GM12878 (cell line): Measurements from ENCODE around the gene FTL. TPM values are rescaled to one million over a fixed set of nuclear protein-coding genes. Genes with fewer than 3 reads are reported as not detected.

ENCODE experiments used
- ATAC-seq: fragments of 200-7000 bp; cut with Tn5 transposase; 3 replicates; pipeline ENCODE4 v1.9.1; 2020; ENCODE audit warnings: mild to moderate bottlenecking, moderate library complexity
- BruUV-seq: library from RNA; stranded (reverse); fragments of 400-500 nt; replicated peaks from 2 replicates; lab custom pipeline; 2021; lab: Mats Ljungman, UMichigan
- CTCF ChIA-PET: fragments of 300-600 bp; sonication (Branson Sonifier 250); formaldehyde crosslinking; extraction: SDS; loops from one replicate; lab custom pipeline; 2021; ENCODE audit warnings: inconsistent platforms; lab: Yijun Ruan, JAX
- POLR2A ChIA-PET: fragments of 350-600 bp; formaldehyde crosslinking; extraction: SDS; loops from one replicate; lab custom pipeline; 2021; ENCODE audit warnings: inconsistent platforms; lab: Charles Lee
- RAD21 ChIA-PET: fragments of 300-600 bp; sonication (Branson Sonifier 250); formaldehyde crosslinking; loops from one replicate; lab custom pipeline; 2023; ENCODE audit warnings: antibody characterized with exemption; ENCODE audit not compliant: unreplicated experiment; lab: Charles Lee
- SMC1A ChIA-PET: fragments of 300-600 bp; sonication (Branson Sonifier 250); formaldehyde crosslinking; loops from one replicate; lab custom pipeline; 2023; ENCODE audit not compliant: unreplicated experiment, uncharacterized antibody; lab: Charles Lee
- DNase-seq: peaks from one replicate; pipeline ENCODE4 v3.0.0-alpha.2; 2011; ENCODE audit warnings: low read depth, low spot score
- FAIRE-seq: peaks from 3 replicates; lab custom pipeline; 2011; peaks lifted over from hg19 to GRCh38; lab: Jason Lieb, UNC
- H2AFZ ChIP-seq: 2 replicates; pipeline ENCODE4 v1.6.0; 2011; ENCODE audit warnings: low read depth, low read length, control low read depth; ENCODE audit not compliant: control insufficient read depth
- H3K27ac ChIP-seq: 2 replicates; pipeline ENCODE4 v1.5.1; 2011; ENCODE audit warnings: control low read depth; ENCODE audit not compliant: control insufficient read depth, insufficient read depth
- H3K27me3 ChIP-seq, 2 experiments: replicated peaks in 1 of 2; 2 replicates each; pipeline versions ENCODE4 v1.6.0 to v1.6.1; 2011; ENCODE audit warnings: low read length in 1 of 2; ENCODE audit not compliant: control insufficient read depth in 2 of 2, insufficient read depth in 2 of 2
- H3K36me3 ChIP-seq, 2 experiments: 2 replicates each; pipeline ENCODE4 v1.5.1; 2011; ENCODE audit warnings: low read length in 1 of 2; ENCODE audit not compliant: control insufficient read depth in 2 of 2, insufficient read depth in 2 of 2
- H3K4me1 ChIP-seq: 2 replicates; pipeline ENCODE4 v1.6.1; 2011; ENCODE audit warnings: mild to moderate bottlenecking, low read length, moderate library complexity, mixed read lengths; ENCODE audit not compliant: control insufficient read depth, insufficient read depth
- H3K4me2 ChIP-seq: 2 replicates; pipeline ENCODE4 v1.6.0; 2011; ENCODE audit warnings: control low read depth; ENCODE audit not compliant: control insufficient read depth, insufficient read depth
- H3K4me3 ChIP-seq: fragments of 200-600 bp; sonication (generic); 2 replicates; pipeline ENCODE4 v1.5.1; 2016
- H3K79me2 ChIP-seq: 2 replicates; pipeline ENCODE4 v1.6.0; 2011; ENCODE audit warnings: low read length; ENCODE audit not compliant: control insufficient read depth, insufficient read depth
- H3K9ac ChIP-seq: 2 replicates; pipeline ENCODE4 v1.8.0; 2011; ENCODE audit warnings: low read length, control low read depth, mixed read lengths; ENCODE audit not compliant: control insufficient read depth, insufficient read depth
- H3K9me3 ChIP-seq: replicated peaks from 3 replicates; pipeline ENCODE4 v1.5.1; 2011; ENCODE audit warnings: mild to moderate bottlenecking, low read length; ENCODE audit not compliant: control insufficient read depth, insufficient read depth
- H4K20me1 ChIP-seq: 2 replicates; pipeline ENCODE4 v1.6.0; 2011; ENCODE audit not compliant: control insufficient read depth, insufficient read depth
- BHLHE40 ChIP-seq, 2 experiments: fragments of 450-650 bp in 1 of 2; IDR thresholded peaks; 2 replicates each; pipeline ENCODE4 v1.6.1; 2011 to 2017; ENCODE audit warnings: low read depth in 2 of 2, borderline replicate concordance in 1 of 2, improper control_type of control experiment in 1 of 2, low read length in 1 of 2, mild to moderate bottlenecking in 1 of 2
- IRF4 ChIP-seq: IDR thresholded peaks from 2 replicates; pipeline ENCODE4 v1.6.1; 2011; ENCODE audit warnings: low read depth, low read length
- KAT2A ChIP-seq: conservative IDR thresholded peaks from 2 replicates; pipeline ENCODE4 v1.6.1; 2011; ENCODE audit warnings: low read depth, low read length; ENCODE audit not compliant: control insufficient read depth
- NKRF ChIP-seq: fragments of 450-650 bp; conservative IDR thresholded peaks from 2 replicates; pipeline ENCODE4 v1.6.1; 2017; ENCODE audit warnings: mild to moderate bottlenecking, moderate library complexity
- PAX8 ChIP-seq: fragments of 450-650 bp; IDR thresholded peaks from 2 replicates; pipeline ENCODE4 v1.6.1; 2017; ENCODE audit warnings: mild to moderate bottlenecking, moderate library complexity
- RUNX3 ChIP-seq: IDR thresholded peaks from 2 replicates; pipeline ENCODE4 v1.6.1; 2012; ENCODE audit warnings: low read length, inconsistent platforms
- SIX5 ChIP-seq: IDR thresholded peaks from 2 replicates; pipeline ENCODE4 v1.6.1; 2011; ENCODE audit warnings: mild to moderate bottlenecking, low read depth, low read length, moderate library complexity; ENCODE audit not compliant: severe bottlenecking
- SRF ChIP-seq, 2 experiments: IDR thresholded peaks; 2 replicates each; pipeline ENCODE4 v1.6.1; 2011; ENCODE audit warnings: low read depth in 2 of 2, low read length in 2 of 2, mild to moderate bottlenecking in 1 of 2, moderate library complexity in 1 of 2
- TCF7 ChIP-seq: IDR thresholded peaks from 2 replicates; pipeline ENCODE4 v1.6.1; 2014; ENCODE audit warnings: antibody characterized with exemption, borderline replicate concordance
- ZNF384 ChIP-seq: IDR thresholded peaks from 2 replicates; pipeline ENCODE4 v1.6.1; 2012; ENCODE audit warnings: low read depth, mild to moderate bottlenecking, low read length, improper control_type of control experiment, borderline replicate concordance
- ZSCAN29 ChIP-seq: fragments of 450-650 bp; IDR thresholded peaks from 2 replicates; pipeline ENCODE4 v1.6.1; 2017; ENCODE audit warnings: mild to moderate bottlenecking, moderate library complexity
- WGBS: methylation state at CpG from one replicate; pipeline ENCODE4 v1.1.6; 2016; ENCODE audit warnings: low lambda C conversion rate; ENCODE audit not compliant: insufficient replicate concordance, insufficient coverage; ENCODE audit errors: missing lambda C conversion rate; 5-methylcytosine and 5-hydroxymethylcytosine counted together
- in situ Hi-C: fragments of 300-500 bp; cut with MboI; formaldehyde crosslinking; loops from 9 replicates; pipeline ENCODE4 v1.14.3; 2018; ENCODE audit warnings: mixed read lengths
- intact Hi-C: fragments of 100-400 bp; cut with micrococcal nuclease; formaldehyde crosslinking; loops from one replicate; pipeline ENCODE4 v1.14.2; 2022; ENCODE audit not compliant: unreplicated experiment
- polyA plus RNA-seq, 11 experiments: library from polyadenylated mRNA; depleted of rRNA in 4 of 11; unstranded in 6 of 11; stranded (reverse) in 5 of 11; fragments of >200 nt; fragmentation: Nextera tagmentation in 4 of 11; fragmentation: Illumina TruSeq in 1 of 11; extraction: Ambion mirVana in 4 of 11; extraction: Trizol in 1 of 11; gene quantifications; 1 replicate in 1 of 11; 2 replicates in 10 of 11; pipeline versions ENCODE4 v1.2.1 to v1.2.3, GENCODE V29; 2011 to 2016; ENCODE audit warnings: inconsistent platforms in 2 of 11, missing spikeins in 2 of 11, low read depth in 1 of 11
- total RNA-seq, 4 experiments: library from RNA; depleted of rRNA in 3 of 4; stranded (reverse); fragments of >200 nt in 3 of 4; fragmentation: Illumina TruSeq in 1 of 4; extraction: Trizol in 1 of 4; gene quantifications; 2 replicates each; pipeline versions ENCODE4 v1.2.1 to v1.2.3, GENCODE V29; 2013 to 2021
- TF ChIP-seq, protein P1 (sequence below): fragments of 450-650 bp; formaldehyde crosslinking; IDR thresholded peaks from 2 replicates; pipeline ENCODE4 v1.5.0; 2022; ENCODE audit warnings: mild to moderate bottlenecking, missing genetic modification characterization
- TF ChIP-seq, protein P2 (sequence below): IDR thresholded peaks from 2 replicates; pipeline ENCODE4 v1.6.1; 2012; ENCODE audit warnings: low read depth, low read length, improper control_type of control experiment
- TF ChIP-seq, protein P3 (sequence below): fragments of 450-650 bp; formaldehyde crosslinking; IDR thresholded peaks from 2 replicates; pipeline ENCODE4 v1.4.0; 2022; ENCODE audit warnings: mild to moderate bottlenecking, moderate library complexity

FTL gene
- total and polyA plus RNA-seq, 10 of the 15 experiments (the other 5 are each of a cell fraction or from before 2014, with no cell fraction given), result 364 to 8,913 (median 1,595) TPM

- intact Hi-C loops (no loop called here), in situ Hi-C loops (no loop called here)
- Histone ChIP-seq H3K36me3 (peaks cover 0 to 1% of the 10 kb centered on the region in 2 experiments; a peak in 2 of 4 replicates), H3K4me3 (no peak overlapping the region), H3K9me3 (no peaks in the 10 kb centered on the region), H3K9ac (no peak overlapping the region), H3K27ac (no peak overlapping the region), H4K20me1 (no peaks in the 10 kb centered on the region), H3K4me2 (no peak overlapping the region), H3K27me3 (no peaks in the 10 kb centered on the region), H2AFZ (no peak overlapping the region), H3K4me1 (no peaks in the 10 kb centered on the region), H3K79me2 (no peaks in the 10 kb centered on the region)
- no TSS peak for BruUV-seq
- ChIA-PET POLR2A (interaction anchor here (0.5 kb wide), 1 partner anchor 1491 kb away, joined by 6 read pairs; no protein-coding TSS in a partner anchor), SMC1A (interaction anchor here (0.9 to 1.4 kb wide), 2 partner anchors 30 to 45 kb away, joined by 3 read pairs; partner anchors contain the start of gene BAX), CTCF (interaction anchor here (1.1 kb wide), 1 partner anchor 45 kb away, joined by 3 read pairs; no protein-coding TSS in a partner anchor), RAD21 (no interaction called here)
- ATAC-seq, result no peak
- no peak for DNase-seq
- no peak for FAIRE-seq
- WGBS, result 98% methylated on average over 10 of the region's 11 CpGs
- TF ChIP-seq, protein P1, sequence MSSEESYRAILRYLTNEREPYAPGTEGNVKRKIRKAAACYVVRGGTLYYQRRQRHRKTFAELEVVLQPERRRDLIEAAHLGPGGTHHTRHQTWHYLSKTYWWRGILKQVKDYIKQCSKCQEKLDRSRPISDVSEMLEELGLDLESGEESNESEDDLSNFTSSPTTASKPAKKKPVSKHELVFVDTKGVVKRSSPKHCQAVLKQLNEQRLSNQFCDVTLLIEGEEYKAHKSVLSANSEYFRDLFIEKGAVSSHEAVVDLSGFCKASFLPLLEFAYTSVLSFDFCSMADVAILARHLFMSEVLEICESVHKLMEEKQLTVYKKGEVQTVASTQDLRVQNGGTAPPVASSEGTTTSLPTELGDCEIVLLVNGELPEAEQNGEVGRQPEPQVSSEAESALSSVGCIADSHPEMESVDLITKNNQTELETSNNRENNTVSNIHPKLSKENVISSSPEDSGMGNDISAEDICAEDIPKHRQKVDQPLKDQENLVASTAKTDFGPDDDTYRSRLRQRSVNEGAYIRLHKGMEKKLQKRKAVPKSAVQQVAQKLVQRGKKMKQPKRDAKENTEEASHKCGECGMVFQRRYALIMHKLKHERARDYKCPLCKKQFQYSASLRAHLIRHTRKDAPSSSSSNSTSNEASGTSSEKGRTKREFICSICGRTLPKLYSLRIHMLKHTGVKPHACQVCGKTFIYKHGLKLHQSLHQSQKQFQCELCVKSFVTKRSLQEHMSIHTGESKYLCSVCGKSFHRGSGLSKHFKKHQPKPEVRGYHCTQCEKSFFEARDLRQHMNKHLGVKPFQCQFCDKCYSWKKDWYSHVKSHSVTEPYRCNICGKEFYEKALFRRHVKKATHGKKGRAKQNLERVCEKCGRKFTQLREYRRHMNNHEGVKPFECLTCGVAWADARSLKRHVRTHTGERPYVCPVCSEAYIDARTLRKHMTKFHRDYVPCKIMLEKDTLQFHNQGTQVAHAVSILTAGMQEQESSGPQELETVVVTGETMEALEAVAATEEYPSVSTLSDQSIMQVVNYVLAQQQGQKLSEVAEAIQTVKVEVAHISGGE (CRISPR knock-in tag), result no peak
- TF ChIP-seq IRF4 (no peak), SRF (IDR thresholded peaks at IDR 0.05; ENCODE audit: low read depth in 2 of 2, low read length in 2 of 2) (no peak), RUNX3 (no peak), ZSCAN29 (no peak), ZNF384 (no peak), TCF7 (no peak), PAX8 (no peak), KAT2A (no peak), SIX5 (no peak), BHLHE40 (IDR thresholded peaks at IDR 0.05; ENCODE audit: borderline replicate concordance in 1 of 2, low read depth in 2 of 2, low read length in 1 of 2) (no peak), NKRF (no peak)
- TF ChIP-seq, protein P2, sequence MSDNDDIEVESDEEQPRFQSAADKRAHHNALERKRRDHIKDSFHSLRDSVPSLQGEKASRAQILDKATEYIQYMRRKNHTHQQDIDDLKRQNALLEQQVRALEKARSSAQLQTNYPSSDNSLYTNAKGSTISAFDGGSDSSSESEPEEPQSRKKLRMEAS, result no peak
- TF ChIP-seq, protein P3, sequence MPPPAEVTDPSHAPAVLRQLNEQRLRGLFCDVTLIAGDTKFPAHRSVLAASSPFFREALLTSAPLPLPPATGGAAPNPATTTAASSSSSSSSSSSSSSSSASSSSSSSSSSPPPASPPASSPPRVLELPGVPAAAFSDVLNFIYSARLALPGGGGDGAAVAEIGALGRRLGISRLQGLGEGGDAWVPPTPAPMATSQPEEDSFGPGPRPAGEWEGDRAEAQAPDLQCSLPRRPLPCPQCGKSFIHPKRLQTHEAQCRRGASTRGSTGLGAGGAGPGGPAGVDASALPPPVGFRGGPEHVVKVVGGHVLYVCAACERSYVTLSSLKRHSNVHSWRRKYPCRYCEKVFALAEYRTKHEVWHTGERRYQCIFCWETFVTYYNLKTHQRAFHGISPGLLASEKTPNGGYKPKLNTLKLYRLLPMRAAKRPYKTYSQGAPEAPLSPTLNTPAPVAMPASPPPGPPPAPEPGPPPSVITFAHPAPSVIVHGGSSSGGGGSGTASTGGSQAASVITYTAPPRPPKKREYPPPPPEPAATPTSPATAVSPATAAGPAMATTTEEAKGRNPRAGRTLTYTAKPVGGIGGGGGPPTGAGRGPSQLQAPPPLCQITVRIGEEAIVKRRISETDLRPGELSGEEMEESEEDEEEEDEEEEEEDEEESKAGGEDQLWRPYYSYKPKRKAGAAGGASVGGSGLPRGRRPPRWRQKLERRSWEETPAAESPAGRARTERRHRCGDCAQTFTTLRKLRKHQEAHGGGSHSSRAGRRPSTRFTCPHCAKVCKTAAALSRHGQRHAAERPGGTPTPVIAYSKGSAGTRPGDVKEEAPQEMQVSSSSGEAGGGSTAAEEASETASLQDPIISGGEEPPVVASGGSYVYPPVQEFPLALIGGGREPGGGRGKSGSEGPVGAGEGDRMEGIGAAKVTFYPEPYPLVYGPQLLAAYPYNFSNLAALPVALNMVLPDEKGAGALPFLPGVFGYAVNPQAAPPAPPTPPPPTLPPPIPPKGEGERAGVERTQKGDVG, result no peak
These were observed 39.8 kb upstream of the FTL start for GRCh38 chr19:48925240-48925843.
